GM12878 (cell line): ENCODE data around the gene PCSK5.

Source experiments
- ATF3 ChIP-seq: IDR thresholded peaks from 2 replicates; pipeline ENCODE4 v1.6.1; 2011; ENCODE audit warnings: low read depth, mild to moderate bottlenecking, low read length, moderate library complexity, borderline replicate concordance; ENCODE audit errors: extremely low read depth
- CTCF ChIP-seq, 3 experiments: IDR thresholded peaks in 2 of 3; conservative IDR thresholded peaks in 1 of 3; 2 replicates each; pipeline ENCODE4 v1.5.1; 2011; ENCODE audit warnings: low read depth in 3 of 3, low read length in 3 of 3, mild to moderate bottlenecking in 3 of 3, control low read depth in 2 of 3, moderate library complexity in 2 of 3, inconsistent platforms in 1 of 3, mixed read lengths in 1 of 3; ENCODE audit not compliant: control insufficient read depth in 2 of 3, insufficient read depth in 1 of 3; ENCODE audit errors: extremely low read depth in 1 of 3
- FOS ChIP-seq: IDR thresholded peaks from 3 replicates; pipeline ENCODE4 v1.6.1; 2011; ENCODE audit warnings: borderline replicate concordance; ENCODE audit not compliant: insufficient read length; ENCODE audit errors: extremely low read depth
- FOXK2 ChIP-seq: fragments of 450-650 bp; IDR thresholded peaks from 2 replicates; pipeline ENCODE4 v1.6.1; 2017; ENCODE audit warnings: mild to moderate bottlenecking, moderate library complexity
- MYB ChIP-seq: fragments of 150-350 bp; IDR thresholded peaks from 2 replicates; pipeline ENCODE4 v1.6.1; 2014; ENCODE audit warnings: mild to moderate bottlenecking, low read depth, low read length, borderline replicate concordance
- RELA ChIP-seq: fragments of 450-650 bp; IDR thresholded peaks from 2 replicates; pipeline ENCODE4 v1.8.0; 2014; ENCODE audit warnings: borderline replicate concordance; ENCODE audit not compliant: partially characterized antibody
- STAT1 ChIP-seq: fragments of 450-650 bp; conservative IDR thresholded peaks from 2 replicates; pipeline ENCODE4 v1.6.1; 2014; ENCODE audit warnings: antibody characterized with exemption, mild to moderate bottlenecking

GRCh38 chr9:75907923-75908322, 17.4 kb downstream of the PCSK5 start:
- no peak for TF ChIP-seq FOXK2
- no peak for TF ChIP-seq RELA
- no peak for TF ChIP-seq ATF3
- TF ChIP-seq CTCF (IDR thresholded peaks at IDR 0.05 in 2 of 3, conservative IDR thresholded peaks at IDR 0.05 in 1 of 3; ENCODE audit: control insufficient read depth in 2 of 3, extremely low read depth in 1 of 3, insufficient read depth in 1 of 3, low read depth in 3 of 3, low read length in 3 of 3) = no peak
- TF ChIP-seq MYB = no peak
- TF ChIP-seq STAT1 = no peak
- no peak for TF ChIP-seq FOS
